Skin of body (tissue), 2 donors: Measurements from ENCODE around the gene PLXNA1. TPM values are rescaled to one million over a fixed set of nuclear protein-coding genes. Genes with fewer than 3 reads are reported as not detected.

Experiments
- DNase-seq: peaks from one replicate; lab custom pipeline; 2025; lab: John Stamatoyannopoulos, UW
- total RNA-seq: library from RNA; depleted of rRNA; stranded (reverse); fragments of >200 nt; gene quantifications from one replicate; pipeline ENCODE4 v1.2.3, GENCODE V29; 2014

Gene PLXNA1
- total RNA-seq, 1 donor from 2014 or later, result 24.9 TPM

DNA sequence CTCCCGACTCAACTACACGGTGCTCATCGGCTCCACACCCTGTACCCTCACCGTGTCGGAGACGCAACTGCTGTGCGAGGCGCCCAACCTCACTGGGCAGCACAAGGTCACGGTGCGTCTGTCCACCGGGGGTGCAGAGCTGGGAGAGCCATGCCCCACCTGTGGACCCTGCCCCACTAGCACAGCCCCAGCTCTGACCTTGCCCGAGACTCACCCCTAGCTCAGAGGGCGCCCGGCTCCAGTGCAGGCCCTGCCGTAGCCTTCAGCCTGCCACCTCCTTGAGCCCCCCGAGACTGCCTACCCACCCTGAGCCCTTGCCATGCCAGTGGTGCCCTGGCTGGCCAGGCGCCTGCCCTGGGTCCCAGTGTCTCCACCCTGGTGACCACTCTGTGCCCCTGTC lies 34.9 kb downstream of the PLXNA1 start:
- DNase-seq, result no peak

DNA sequence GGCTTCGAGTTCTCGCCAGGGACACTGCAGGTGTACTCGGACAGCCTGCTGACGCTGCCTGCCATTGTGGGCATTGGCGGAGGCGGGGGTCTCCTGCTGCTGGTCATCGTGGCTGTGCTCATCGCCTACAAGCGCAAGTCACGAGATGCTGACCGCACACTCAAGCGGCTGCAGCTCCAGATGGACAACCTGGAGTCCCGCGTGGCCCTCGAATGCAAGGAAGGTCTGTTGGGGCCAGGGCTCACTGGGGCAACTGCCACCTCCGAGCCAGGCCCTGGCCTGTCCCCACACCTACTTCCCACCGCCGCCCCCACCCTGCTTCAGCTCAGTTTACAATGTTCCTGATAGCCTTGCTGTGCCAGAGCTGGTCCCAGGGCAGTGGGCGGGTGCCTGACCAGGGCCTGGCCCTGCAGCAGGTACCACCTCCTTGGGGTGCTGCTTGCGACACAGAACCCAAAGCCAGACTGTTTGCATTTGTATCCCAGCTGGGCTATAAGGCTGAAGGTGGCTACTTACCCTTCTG lies 35.5 kb downstream of the PLXNA1 start:
- DNase-seq, result no peak

DNA sequence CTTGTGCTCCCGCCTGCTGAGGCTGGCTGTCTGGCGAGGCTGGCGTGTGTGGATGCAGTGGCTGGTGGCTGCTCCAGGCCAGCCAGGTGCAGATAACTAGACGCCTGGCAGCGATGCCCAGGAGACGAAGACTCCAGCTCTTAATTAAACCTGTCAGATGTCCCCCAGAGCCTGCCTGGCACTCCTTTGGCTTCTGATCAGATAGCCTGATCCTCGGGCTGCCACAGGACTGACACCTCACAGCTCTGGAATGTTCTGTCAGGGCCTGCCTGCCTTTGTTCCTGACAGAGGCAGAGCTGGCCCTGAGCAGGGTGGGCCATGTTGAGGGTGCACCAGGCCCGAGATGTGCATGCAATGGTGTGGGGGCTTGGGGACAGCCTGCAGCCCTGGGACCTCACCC lies 36.5 kb downstream of the PLXNA1 start:
- DNase-seq, result no peak

DNA sequence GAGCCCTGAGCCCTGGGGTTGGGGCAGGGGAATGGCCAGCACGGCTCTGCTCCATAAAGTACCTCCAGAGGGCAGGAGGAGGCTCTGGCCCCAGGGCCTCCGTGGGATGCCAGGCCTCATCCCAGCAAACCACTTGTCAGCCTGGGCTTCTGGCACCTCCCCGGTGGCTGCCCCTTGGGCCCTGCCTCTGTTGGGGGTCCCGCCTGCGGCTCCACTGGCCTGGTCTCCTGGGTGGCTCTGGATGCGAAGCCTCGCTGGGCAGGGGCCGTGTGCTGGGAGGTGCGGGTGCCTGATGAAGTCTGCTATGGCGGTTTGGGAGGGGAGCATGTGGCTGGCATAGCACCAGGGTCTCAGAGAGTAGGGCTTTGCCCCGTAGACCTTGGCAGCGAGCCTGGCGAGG lies 37.6 kb downstream of the PLXNA1 start:
- DNase-seq, result no peak

GRCh38 chr3:127022849-127023248 lies 39.9 kb downstream of the PLXNA1 start:
- no peak for DNase-seq

DNA sequence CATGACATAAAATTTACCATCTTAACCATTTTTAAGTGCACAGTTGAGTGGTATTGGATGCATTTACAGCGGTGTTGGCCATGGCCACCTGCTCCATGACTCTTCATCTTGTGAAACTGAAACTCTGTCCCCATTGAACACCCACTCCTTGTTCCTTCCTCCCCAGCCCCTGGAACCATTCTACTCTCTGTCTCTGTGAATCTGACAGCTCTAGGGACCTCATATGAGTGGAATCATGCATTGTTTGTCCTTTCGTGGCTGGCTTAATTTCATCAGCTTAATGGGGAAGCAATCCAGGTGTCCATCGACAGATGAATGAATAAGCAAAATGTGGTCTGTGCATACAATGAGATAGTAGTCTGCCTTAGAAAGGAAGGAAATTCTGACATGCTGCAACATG lies 42.5 kb downstream of the PLXNA1 start:
- no peak for DNase-seq

- DNase-seq, result no peak
Observed at GRCh38 chr3:127026036-127026435, 43.1 kb downstream of the PLXNA1 start.

- no peak for DNase-seq
Observed at GRCh38 chr3:127026661-127027060, 43.7 kb downstream of the PLXNA1 start.

- no peak for DNase-seq
Observed at GRCh38 chr3:127027061-127027735, 44.3 kb downstream of the PLXNA1 start.

DNA sequence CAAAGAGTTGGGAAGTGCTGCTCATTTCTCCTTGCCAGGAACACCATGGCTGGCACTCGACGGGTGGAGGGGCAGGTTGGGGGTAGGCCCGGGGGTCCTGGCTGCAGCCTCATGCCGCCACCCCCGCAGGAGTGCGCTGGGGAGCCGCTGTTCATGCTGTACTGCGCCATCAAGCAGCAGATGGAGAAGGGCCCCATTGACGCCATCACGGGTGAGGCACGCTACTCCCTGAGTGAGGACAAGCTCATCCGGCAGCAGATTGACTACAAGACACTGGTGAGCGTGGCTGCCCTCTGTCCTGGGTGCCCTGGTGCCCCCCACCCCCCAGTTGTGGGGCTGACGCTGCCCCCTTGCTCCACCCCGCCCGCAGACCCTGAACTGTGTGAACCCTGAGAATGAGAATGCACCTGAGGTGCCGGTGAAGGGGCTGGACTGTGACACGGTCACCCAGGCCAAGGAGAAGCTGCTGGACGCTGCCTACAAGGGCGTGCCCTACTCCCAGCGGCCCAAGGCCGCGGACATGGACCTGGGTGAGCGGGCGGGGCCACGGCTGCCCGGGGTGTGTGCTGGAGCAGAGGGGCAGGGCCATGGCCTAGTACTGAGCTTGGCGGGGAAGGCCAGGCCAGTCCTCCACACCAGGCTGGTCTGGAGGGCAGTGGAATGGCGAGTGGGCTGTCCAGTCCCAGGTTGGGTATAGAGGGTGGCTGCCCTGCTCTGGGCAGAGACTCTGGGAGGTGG lies 45.1 kb downstream of the PLXNA1 start:
- no peak for DNase-seq

DNA sequence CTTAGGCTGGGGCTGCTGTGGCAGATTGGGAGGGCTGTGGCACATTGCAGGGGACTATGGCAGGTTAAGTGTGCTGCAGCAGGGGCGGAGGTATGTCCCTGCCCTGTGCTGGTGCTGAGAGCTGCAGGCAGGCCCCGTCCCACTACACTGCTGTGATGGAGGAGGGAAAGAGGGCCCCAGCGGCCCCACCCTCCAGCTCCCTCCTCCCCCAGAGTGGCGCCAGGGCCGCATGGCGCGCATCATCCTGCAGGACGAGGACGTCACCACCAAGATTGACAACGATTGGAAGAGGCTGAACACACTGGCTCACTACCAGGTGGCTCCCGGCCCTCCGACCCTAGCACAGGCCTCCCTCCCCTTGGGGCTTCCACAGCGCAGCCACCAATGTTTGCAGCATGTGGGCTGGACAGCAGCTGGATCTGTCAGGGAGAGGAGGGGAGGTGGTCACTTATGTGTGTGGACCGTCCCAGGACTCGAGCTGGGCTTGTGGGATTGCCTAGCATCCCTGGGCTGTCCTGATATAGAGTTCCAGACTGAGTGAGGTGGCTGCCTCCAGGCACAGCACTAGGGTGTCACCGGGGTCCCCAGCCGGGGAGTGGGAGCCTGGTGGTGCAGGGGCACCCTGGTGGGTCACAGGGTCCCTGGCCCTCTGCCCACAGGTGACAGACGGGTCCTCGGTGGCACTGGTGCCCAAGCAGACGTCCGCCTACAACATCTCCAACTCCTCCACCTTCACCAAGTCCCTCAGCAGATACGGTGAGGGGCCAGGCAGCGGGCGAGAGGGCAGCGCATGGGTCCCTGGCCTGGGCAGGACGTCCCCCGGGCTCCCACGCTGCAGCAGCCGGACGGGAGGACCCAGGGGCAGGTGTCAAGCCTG lies 46.1 kb downstream of the PLXNA1 start:
- DNase-seq, result no peak

GRCh38 chr3:127029658-127030507 lies 47.0 kb downstream of the PLXNA1 start:
- no peak for DNase-seq

DNA sequence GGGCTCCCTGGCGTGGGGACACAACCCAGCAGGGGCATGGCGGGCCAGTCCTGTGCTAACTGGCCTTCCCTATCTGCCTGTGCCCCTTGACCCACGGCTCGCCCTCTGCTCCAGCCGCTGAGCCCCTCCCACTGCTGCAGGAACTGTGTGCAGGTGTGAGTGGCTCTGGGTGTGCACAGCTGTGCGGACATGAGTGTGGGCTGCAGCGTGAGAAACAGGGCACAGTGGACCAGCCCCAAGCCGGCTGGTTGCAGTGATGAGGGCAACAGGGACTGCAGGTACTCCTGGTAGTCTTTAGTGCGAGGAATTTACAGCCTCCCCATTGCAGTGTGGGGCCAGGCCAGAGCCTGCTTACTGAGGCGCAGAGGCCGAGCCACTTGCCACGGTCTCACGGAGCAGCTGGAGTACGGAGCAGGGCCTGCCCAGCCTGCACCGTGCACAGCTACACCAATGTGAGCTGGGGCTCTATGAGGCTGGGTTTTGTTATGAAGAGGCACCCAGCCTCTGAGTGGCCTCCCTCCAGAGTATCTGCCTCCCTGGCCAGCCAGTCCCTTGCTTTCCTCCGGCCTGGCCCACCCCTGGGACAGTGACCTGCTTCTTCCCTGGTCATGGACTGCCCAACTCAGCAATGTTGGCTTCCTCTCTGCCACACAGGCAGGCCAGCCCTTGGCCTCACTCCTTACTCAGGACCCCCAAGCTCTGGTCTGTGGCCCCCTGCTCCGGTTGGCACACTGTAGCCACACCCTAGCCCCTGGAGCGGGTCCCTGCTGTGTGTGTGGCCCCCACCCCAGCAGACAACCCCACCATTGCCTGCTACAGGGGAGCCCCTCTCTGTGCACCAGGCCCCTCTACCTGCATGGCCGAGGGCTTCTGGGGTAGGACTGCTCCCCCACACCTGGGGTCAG lies 47.8 kb downstream of the PLXNA1 start:
- DNase-seq, result no peak

- DNase-seq, result no peak
Observed at GRCh38 chr3:127031413-127031810, 48.5 kb downstream of the PLXNA1 start.

DNA sequence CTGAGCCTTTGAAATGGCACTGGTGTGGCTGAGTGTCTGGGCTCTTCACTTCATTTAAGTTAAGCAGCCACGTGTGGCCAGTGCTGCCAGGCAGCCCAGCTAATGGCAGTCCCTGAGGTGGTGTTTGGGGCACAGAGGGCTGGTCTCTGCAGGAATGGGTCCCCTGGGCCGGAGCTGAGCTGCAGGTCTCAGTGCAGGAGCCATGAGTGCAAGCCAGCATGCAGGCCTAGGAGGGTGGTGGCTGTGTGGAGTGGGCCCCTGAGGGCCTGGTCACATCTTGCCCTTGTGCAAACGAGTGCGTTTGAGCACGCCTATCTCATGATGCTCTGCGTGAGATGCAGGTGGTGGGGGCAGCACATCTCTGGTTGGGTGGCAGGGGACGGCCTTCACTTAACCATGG lies 48.9 kb downstream of the PLXNA1 start:
- DNase-seq, result no peak

- DNase-seq, result no peak
Observed at GRCh38 chr3:127032296-127032990, 49.5 kb downstream of the PLXNA1 start.
